ENCODE results near the gene HGFAC.
A peak's percentile ranks its signal among the peaks of the same experiment; 100 is the strongest.

The HGFAC gene

DNA sequence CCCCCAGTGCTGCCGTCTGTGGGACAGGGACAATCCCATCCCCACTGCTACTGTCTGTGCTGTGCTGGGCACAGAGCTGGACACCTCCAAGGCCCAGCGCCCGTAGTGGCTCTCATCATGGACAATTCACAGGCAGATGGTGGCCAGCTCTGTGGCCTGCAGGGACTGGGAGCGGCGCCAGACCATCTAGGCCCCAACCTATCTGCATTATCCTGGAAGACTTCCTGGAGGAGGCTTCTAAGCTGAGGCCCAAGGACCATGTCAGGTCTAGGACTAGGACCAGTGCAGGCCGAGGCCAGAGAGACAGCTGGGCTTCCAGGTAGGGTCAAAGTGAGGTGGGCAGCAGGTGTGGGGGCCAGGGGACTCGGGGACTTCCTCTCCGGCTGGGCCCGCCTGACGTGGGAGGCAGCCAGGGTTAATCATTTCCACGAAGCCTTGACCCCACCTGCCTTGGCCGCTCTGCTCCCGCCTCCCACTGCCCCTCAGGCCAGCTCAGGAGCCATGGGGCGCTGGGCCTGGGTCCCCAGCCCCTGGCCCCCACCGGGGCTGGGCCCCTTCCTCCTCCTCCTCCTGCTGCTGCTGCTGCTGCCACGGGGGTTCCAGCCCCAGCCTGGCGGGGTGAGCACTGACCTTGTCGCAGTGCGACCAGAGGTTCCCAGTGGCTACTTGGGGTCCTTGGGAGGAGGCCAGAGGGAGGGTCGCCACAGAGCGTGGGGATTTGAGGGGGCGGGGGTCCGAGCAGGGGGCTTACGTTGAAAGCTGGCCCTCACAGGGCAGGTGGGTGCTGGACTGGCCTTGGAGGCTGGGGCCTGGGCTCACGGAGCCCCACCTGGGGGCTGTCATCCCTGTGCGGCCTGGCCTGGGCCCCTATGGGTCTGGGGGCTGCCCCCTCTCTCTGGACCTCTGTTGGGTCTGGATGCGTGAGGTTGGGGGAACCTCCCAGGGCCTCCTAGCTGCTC lies at the start of gene HGFAC:
Gene HGFAC (plus strand): TSS at position 468 of the 959 bp plus-strand sequence. CDS start 34 bp downstream, at position 502.
- no peak for DNase-seq (ENCODE audit: low spot score)

DNA sequence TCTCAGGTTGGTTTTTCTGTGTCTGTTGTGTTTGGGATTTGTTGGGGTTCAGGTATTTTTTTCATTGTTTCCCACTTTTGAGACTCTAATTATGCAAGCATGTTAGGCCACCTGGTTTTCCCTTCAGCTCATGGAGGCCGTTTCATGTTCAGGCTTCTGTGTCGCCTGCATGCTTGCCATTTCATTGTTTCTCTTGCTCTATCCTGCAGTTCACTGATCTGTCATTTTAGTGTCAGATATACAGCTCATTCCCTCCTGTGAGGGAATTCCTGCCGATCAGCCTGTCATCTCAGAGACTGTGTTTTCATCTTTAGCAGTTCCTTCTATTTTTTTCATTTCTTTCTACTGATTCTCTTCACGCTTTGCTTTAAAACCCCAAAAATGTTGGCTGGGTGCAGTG lies 49.4 kb upstream of the HGFAC start:
- DNase-seq (ENCODE audit: low spot score) = no peak

DNA sequence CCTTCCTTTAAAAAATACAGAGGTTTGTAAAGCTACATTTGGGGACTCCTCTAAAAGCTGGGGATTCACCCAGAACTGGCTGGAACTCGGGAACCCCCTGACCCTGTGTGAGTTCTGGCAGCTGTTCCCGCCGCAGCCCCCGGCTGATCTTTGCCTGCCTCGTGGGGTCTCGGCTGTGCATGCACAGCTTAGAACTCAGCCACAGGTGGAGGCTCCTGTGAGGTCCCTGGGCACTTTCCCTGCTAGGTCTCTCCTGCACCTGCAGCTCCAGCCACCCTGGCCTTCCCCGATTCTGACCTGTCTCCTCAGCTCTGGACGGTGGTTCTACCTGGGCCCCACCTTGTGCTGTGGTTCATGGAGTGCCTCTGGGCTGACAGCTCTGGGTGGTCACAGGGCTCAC lies 48.6 kb upstream of the HGFAC start:
- DNase-seq (ENCODE audit: low spot score) = no peak

DNA sequence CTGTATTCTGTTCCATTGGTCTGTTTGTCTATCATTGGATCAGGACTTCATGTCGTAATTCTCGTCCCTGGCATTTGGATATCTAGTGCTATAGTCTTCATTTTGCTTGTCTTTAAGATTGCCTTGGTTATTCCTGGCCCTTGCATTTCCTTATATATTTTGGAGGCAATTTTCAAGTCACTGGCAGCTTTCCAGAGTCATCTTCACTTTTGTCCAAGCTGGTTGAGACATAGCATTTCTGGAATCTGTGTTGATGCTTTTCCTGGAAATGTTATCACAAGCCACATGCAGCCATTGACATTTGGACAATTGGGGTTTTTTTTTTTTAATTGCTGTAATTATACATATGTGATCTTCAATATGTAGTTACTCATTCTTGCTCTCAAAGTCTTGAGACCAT lies 45.2 kb upstream of the HGFAC start:
- DNase-seq (ENCODE audit: low spot score) = no peak

DNA sequence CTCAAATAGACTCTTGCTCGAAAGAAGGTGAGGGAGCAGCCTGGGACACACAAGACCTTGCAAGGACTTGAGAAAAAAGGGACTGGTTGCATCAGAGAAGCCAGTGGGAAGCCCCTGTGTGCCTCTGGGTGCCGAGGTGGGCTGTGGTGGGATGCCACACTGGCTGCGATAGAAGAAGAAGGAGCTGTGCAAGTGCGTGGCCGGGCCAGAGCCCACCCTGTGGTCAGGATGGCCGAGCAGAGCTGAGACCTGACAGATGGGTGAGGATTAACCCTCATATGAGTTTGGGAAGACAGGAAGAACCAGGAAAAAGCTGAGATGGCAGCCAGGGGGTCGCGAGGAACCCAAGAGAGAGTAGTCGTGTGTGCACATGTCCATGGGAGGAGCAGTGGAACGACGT lies 44.6 kb upstream of the HGFAC start:
- no peak for DNase-seq (ENCODE audit: low spot score)

DNA sequence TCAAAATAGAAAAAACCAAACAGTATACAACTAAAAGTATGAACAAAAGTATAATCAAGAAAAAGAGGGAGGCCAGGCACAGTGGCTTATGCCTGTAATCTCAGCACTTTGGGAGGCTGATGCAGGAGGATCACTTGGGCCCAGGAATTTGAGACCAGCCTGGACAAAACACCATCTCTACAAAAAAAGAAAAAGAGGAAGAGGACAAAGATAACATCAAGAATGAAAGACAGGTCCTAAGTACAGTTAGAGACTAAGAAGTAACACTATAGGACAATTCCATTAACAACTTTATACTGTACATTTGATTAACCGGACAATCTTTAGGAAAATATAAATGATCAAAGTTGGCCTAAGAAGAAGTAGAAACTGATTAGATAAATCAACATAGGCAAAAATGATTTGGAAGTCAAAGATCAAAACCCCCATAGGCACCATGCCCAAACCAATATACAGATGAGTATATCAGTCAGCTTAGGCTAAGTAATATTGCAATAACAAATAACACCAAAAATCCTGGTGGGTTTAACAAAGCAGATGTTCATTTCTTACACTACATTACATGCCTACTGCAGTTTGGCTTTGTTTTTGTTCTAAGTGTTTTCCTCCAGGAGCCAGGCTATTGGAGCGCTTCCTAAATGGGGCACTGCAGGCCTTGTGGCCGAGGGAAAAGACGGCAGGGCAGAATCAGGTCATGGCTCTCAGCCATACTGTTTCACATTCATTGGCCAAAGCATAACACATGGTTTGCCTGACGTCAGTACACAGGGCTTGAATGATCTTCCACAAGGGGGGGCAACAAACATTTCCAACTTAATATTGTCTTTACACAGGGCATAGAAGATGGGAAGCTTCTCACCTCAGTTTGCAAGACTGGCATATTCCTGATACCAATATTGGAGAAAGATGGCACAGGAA lies 42.2 kb upstream of the HGFAC start:
- peak; percentile 60 for DNase-seq (ENCODE audit: low spot score)

DNA sequence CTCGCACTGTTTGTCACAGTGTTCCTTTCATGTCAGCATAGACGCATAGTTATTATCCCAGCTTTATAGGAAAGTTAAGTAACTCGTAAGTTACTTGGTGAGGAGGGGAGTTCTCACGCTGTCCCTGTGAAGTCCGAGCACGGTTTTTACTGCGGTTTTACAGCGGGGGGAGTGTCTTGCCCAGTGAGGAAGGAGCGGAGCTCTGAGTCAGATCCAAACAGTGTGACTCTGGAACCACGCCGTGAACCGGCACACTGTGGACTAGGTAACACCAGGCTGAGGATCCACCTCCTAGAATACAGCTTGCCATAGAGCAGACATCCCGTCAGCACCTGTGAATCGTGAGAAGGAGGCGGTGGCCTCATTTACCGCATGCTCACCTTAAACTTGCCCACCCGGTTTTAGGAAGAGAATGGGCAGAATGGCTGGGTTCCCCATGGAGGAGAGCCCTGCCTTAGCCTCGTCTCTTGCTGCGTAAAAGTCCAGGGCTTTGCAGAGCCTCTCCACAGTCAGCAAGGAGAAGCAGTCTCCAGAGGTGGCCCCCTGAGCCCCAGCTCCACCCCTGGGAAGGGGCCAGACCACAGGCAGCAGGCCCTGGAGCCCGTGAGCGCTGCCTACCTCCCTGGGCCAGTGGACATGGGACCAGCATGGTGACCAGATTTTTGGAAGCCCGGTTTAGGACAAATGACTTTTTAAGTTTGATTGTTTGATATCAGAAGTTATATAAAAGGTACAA lies 40.2 kb upstream of the HGFAC start:
- no peak for DNase-seq (ENCODE audit: low spot score)

DNA sequence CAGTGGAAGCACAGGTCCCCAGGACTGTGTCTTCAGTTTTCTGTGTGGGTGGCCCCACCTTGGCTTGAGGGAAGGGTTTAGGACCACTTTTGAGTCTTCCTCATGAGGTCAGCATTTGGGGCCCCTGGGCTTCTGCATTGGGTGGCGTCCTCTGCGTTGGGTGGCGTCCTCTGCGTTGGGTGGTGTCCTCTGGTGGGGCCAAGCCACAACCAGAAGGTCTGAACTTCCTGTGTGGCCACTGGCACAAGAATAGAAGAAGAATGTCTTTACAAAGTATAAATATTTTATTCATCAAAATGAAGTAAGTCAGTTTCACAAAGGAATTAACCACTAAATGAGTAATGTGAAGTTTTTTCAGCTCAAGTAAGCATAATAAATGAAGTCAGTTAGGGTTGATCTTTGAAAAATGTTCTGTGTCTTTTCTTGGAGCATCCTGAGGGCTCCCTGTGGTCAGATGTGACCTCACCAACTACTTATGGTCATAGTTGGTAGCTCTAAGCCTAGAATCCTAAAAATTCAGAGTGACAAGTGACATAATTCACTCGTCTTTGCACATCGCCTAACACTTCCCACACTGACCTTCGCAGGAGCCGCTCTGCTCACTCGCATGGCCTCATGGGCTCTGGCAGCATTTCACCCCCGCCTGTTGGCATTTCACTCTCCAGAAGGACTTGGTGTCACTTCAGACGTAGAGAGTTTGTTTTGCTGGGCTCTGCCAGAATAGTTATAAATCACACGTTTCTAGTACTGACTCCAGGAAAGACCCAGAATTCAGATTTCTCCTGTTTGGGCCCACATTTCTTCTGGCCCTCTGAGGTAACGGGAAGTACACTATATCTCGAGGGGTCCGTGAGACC lies 39.0 kb upstream of the HGFAC start:
- no peak for DNase-seq (ENCODE audit: low spot score)

DNA sequence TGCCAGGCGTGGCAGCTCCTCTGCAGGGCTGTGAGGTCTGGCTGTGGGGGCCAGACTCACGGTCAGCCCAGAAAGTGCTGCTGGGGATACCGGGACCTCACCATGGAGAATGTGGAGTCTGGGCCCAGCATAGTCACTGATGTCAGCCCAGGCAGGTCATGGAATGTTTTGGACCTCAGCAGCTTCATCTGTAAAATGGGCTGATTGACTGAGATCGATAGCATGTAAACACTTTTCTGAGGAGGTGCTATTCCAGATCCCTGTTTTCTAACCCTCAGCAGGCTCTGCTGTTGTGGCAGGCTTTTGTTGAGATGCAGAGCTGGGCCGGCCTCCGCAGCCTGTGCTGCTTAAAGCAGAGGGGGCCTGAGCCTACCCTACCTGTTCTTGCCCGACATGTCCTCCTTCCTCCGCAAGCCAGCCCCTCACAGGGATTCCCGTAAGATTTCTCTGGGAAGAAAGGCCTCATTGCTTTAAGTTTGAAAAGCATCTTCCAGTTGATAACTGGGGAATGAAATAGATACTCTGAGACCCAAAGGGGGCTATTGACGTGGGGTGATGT lies 38.3 kb upstream of the HGFAC start:
- DNase-seq (ENCODE audit: low spot score) = no peak

DNA sequence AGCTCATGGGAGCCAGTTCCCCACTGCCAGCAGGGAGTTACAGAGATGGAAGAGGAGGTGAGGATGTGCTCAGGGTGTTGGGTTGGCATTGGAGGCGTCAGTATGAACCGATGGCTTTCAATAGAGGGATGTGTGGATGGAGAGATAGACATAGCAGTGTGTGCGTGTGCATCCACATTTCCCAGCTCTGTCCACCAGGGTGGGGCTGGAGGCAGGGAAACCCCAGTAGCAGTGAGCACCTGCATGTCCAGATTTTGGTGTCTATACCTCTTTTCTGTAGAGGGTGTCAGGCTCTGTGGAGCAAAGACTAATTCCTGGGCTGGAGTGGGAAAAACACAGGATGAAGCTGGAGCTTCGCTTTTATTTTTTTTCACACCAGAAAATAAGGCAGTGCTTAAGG lies 37.2 kb upstream of the HGFAC start:
- no peak for DNase-seq (ENCODE audit: low spot score)

DNA sequence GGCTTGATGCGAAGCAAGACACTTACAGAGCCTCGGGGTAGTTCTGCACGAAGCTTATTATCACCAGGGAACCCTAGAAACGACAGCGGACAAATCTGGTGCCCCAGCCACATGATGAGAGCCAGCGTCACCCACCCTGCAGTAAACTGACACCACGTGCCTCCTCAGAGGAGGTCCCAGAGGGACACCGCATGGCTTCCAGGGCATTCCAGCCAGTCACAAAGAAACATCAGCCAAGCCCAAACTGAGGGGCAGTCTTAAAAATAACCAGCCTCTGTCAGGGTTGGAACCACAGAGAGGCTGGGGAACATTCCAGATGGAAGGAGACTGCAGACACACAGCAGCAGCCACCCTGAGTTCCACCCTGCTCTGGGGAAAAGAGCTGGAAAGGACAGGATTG lies 36.6 kb upstream of the HGFAC start:
- DNase-seq (ENCODE audit: low spot score) = no peak

DNA sequence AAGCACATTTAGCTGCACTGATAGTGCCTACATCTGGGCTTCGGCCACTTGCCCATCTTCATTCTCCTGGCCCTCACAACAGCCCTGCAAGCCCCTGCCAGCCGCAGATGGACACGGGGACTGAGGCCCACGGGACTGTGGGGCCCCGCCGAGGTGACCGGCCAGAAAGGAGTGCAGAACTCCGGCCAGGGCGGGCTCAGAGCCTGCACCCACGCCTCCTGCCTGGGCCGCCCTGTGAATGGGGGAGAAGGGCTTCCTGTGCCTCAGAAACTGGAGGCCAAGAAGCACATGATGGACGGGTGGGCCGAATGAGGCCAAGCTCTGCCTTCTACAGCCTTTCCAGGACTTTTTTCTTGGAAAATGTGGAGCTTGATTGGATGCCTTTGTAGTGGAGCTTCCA lies 35.7 kb upstream of the HGFAC start:
- DNase-seq (ENCODE audit: low spot score) = no peak

DNA sequence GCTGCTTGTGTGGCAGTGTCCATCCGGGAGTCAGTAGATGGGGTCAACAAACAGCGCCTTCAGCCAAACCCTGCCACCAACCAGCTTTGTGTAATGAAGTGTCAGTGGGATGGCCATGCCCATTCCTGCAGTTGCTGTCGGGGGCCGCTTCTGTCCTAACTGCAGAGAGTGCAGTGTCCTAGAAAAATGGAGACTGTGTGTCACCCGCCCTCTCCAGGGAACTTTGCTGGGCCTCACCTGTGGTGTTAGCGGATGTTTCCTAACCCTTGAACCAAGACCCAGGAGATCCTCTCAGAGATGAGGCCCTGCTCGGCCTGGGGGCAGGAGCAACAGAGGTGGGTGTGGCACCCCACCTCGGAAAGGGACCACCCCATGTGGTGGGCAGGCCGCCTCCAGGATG lies 35.3 kb upstream of the HGFAC start:
- DNase-seq (ENCODE audit: low spot score) = no peak

DNA sequence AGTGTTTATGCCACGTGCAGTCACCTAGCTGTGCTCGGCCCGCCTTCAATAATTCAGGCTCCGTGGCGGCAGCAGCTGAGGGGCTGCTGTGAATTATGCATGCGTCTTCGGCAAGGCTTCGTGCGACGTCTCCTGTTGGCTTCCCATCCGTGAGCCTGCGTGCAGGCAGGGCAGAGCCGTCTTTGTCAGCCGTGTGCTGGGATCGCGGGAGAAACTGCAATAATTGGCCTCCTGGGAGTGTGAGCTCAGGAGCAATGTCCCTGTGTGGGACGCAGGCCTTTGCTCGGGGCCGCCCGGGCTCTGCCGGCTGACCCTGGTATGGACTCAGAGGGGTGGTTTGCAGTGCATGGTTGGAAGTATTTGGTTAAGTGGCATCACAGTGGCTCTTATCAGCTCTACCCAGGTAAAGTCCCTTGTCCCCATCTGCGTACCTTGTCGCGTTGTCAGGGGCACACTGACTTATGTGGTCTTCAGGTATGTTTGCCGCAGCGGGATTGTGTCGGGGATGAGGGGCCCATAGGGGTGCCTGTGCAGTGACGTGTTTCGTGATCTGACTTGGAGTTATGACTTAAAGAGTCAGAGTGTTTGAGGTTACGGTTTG lies 34.5 kb upstream of the HGFAC start:
- no peak for DNase-seq (ENCODE audit: low spot score)

DNA sequence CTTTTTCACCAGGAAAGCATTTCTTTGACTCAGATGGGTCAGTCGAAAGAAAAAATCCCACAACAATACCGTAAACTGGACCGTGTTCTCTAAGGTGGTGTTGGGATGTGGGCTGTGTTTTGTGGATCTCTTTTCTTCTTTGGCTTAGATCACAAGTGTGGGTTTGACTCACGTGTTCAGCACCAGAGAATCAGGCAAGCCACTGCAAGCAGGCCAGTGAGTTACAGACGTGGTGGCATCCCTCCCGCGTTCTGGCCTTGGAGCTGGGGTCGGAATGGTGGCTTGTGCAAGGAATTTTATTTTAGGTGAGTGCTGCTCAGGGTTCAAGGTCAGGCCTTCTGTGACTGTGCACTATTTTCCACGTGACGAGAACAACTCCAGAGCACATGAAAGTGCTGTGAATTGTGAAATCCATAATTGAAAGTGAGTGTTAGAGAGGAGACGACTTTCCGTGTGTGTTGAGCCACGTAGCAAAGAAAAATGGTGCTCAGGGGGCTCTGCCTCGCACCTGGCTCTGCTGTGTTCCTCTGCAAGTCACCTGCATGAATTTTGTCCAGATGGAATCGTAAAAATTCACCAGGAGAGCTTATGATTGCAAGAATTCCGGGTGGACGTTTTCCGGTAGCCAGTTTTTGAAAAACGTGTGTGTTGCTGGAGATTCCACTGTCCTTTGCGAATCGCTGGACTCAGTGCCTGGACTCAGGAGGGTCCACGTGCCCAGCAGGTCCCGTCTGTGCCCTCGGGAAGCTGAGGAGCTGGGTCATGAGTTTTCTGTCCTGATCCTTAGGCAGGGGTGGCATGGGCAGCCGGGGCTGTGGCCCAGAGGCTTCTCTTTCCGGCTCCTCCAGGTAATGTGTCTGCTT lies 33.6 kb upstream of the HGFAC start:
- DNase-seq (ENCODE audit: low spot score) = no peak

DNA sequence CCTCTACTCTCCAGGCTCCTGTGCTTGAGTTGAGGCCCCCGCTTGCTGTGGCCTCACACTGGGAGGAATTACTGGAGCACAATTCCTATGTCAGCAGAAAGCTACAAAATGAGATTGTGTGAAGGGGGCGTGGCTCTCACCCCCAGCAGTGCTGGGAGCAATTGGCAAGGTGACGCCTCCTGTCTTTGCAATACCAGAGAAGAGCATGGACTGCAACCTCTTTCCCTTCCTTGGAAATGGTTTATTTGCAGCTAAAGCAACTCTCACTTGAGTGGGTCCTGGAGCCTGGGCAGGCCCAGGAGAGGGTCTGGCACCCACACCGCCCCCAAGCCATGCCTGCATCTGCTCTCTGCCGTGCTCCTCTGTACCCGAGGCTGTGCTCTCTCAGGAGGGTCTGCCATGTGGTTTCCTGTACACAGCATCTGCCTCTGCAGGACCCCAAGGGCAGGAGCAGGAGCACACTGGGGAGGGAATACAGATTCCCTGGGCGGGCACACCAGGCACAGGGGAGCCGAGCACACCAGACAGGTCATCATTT lies 32.9 kb upstream of the HGFAC start:
- no peak for DNase-seq (ENCODE audit: low spot score)

DNA sequence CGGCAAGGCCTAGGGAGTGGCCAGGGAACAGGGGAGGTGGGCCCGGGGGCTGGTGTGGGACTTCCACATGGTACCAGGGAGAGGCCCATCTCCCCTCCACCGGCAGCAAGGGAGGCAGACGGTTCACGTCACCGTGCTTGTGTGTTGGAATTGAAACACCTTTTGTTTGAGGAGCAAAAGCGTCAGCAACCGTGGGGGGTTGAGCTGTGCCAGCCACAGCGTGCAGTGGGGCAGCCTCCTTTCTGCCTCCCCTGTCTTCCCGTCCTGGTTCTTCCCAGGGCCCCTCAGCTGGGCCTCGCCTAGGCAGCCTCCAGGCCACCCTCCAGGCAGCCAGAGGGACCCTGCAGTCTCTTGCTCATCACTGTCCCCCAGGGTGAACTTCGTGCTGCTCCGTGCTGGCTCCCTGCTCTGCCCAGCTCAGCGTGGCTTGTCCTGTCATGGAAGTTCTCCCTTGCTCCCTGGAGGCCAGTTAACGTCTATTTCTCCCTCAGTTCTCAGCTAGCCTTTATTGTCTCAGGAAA lies 32.1 kb upstream of the HGFAC start:
- no peak for DNase-seq (ENCODE audit: low spot score)

DNA sequence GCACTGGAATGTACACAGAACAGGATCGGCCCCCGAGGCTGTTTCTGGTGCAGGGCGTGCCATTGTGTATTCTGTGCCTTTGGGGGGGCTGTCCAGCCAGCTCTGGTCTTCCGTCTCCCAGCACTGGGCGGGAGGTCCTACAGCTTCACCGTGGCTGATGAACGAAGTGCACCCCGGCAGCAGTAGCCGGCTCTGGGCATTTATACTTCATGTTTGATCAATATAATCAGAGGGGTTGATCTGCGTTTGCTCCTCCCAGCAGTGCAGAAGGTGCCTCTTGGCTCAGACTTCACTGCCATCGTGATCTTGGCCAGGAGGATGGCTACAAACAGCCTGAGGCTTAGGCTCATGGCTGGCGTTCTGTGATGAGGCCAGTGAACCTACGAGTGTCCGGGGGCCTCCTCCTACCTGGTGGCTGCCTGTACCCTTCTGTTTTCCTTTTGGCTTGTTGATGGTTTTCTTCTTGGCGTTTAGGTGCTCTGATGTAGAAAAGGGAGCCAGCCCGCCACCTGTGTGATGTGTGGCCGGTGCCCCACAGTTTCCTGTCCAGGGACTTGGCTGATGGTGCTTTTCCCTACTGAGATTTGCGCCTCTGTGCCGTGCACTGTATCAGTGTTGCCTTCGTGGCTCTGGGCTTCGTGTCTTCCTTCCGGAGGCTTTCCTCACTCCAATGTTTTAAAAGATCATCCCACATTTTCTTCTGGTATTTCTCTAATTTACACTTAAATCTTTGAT lies 31.2 kb upstream of the HGFAC start:
- DNase-seq (ENCODE audit: low spot score) = no peak
